Thymus (tissue), 11 donors: ENCODE measurements around the gene SLC22A31. TPM values are rescaled to one million over a fixed set of nuclear protein-coding genes. Genes with fewer than 3 reads are reported as not detected.

Experiments used
- DNase-seq, 9 donors: peaks; one replicate each; pipeline ENCODE4 v3.0.0-alpha.2; 2013; ENCODE audit warnings: low spot score in 9 of 9, low read depth in 6 of 9, missing footprints in 1 of 9
- H3K27ac ChIP-seq, 2 donors: one replicate each; pipeline ENCODE4 v1.5.1; 2013; ENCODE audit warnings: control low read depth in 1 of 2, low read depth in 1 of 2, low read length in 1 of 2, mild to moderate bottlenecking in 1 of 2, moderate library complexity in 1 of 2
- H3K27me3 ChIP-seq, 2 donors: one replicate each; pipeline ENCODE4 v1.5.1; 2013; ENCODE audit warnings: low read length in 1 of 2; ENCODE audit not compliant: control insufficient read depth in 2 of 2, insufficient read depth in 1 of 2
- H3K36me3 ChIP-seq, 2 donors: one replicate each; pipeline ENCODE4 v1.5.1; 2013; ENCODE audit warnings: low read length in 1 of 2, mild to moderate bottlenecking in 1 of 2, moderate library complexity in 1 of 2; ENCODE audit not compliant: control insufficient read depth in 2 of 2, insufficient read depth in 2 of 2
- H3K4me1 ChIP-seq, 2 donors: one replicate each; pipeline ENCODE4 v1.5.1; 2013; ENCODE audit warnings: low read length in 2 of 2; ENCODE audit not compliant: control insufficient read depth in 2 of 2, insufficient read depth in 2 of 2
- H3K4me3 ChIP-seq, 2 donors: one replicate each; pipeline ENCODE4 v1.5.1; 2013; ENCODE audit warnings: low read length in 2 of 2, control low read depth in 1 of 2, mild to moderate bottlenecking in 1 of 2
- H3K9me3 ChIP-seq, 2 donors: one replicate each; pipeline ENCODE4 v1.5.1; 2013; ENCODE audit warnings: low read length in 1 of 2, mild to moderate bottlenecking in 1 of 2; ENCODE audit not compliant: control insufficient read depth in 2 of 2, insufficient read depth in 1 of 2
- WGBS: extraction: QIAGEN DNeasy Blood & Tissue Kit; methylation state at CpG from one replicate; pipeline ENCODE4 v1.1.7; 2013; 5-methylcytosine and 5-hydroxymethylcytosine counted together
- polyA plus RNA-seq: library from polyadenylated mRNA; stranded (reverse); fragments of 200-250 nt; gene quantifications from one replicate; pipeline ENCODE4 v1.2.3, GENCODE V29; 2013
- total RNA-seq: library from RNA; stranded (reverse); fragments of 120-200 nt; gene quantifications from one replicate; pipeline ENCODE4 v1.2.4, GENCODE V29; 2013
- donor health status: healthy.

Gene SLC22A31
- total and polyA plus RNA-seq, 2 donors: 0.33 to 0.94 TPM

DNA sequence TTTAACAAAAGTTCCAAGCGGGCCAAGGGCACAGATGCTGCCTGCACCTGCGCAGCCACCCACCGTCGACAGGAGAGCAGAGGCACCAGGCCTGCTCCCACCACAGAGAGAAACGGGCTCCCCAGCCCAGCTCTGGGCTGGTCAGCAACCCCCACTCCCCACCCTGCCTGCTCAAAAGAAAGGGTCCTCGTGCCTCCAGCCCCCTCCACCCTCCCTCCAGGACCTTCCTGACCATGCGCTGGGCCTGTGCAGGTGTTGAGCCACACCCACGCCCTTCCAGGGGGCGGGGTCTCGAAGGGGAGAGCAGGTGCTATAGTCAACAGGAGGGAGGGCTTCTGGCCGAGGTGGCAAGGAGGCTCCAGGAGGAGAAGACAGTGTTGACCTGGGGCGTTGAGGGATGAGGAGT, 42.5 kb upstream of the SLC22A31 start:
- 64% methylated on average over 12 of the region's 12 CpGs for WGBS
- peaks cover 12 to 26% of the 10 kb centered on the region in 2 donors for H3K27me3 ChIP-seq
- H3K4me3 ChIP-seq: no peak overlapping the region
- peaks cover 4 to 17% of the 10 kb centered on the region in 2 donors for H3K4me1 ChIP-seq
- no peak overlapping the region for H3K27ac ChIP-seq
- H3K9me3 ChIP-seq: peaks cover 2 to 8% of the 10 kb centered on the region in 2 donors
- no peak for DNase-seq
- no peaks in the 10 kb centered on the region for H3K36me3 ChIP-seq

DNA sequence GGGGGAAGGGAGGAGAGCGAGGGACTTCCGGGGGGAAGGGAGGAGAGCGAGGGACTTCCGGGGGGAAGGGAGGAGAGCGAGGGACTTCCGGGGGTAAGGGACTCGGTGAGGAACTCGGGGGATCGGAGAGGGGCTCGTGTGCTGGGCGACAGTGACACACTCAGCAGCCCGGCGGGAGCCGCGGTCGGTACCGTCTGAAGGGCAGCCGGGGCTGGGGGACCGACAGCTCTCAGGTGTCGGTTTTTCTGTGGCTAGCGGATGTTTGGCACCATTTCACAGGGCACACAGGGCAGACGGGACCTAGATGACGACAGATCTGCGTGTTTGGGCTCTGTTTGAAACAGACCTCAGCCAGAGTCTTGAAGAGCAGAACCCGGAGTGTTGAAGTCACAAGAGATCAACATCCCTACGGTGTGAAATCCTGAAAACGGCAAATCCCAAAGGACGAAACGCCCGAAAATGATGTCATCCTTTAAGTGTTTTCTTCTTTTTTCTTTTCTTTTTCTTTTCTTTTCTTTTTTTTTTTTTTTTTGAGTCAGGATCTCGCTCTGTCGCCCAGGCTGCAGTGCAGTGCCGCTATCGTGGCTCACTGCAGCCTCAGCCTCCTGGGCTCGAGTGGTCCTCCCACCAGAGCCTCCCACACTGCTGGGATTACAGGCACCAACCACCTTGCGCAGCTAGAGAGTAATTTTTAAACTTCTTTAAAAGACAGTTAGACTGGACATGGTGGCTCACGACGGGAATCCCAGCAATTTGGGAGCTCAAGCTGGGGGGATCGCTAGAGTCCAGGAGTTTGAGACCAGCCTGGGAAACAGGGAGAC, 41.1 kb upstream of the SLC22A31 start:
- H3K4me1 ChIP-seq: peaks cover 4 to 12% of the 10 kb centered on the region in 2 donors
- H3K4me3 ChIP-seq: peak overlapping the region; percentile 83 to 85
- H3K36me3 ChIP-seq: no peaks in the 10 kb centered on the region
- peaks cover 0 to 14% of the 10 kb centered on the region in 2 donors for H3K27me3 ChIP-seq
- H3K27ac ChIP-seq: peak overlapping the region; percentile 99
- 14% methylated on average over 38 of the region's 39 CpGs for WGBS
- DNase-seq: peak; percentile 58 to 90 (median 77)
- H3K9me3 ChIP-seq: peaks cover 0 to 1% of the 10 kb centered on the region in 2 donors

- Histone ChIP-seq H3K4me3 (no peak overlapping the region), H3K27me3 (no peaks in the 10 kb centered on the region)
- 99% methylated on average over 3 of the region's 3 CpGs for WGBS
These were observed 37.4 kb upstream of the SLC22A31 start for GRCh38 chr16:89237733-89238132.

GRCh38 chr16:89233678-89234490, 33.5 kb upstream of the SLC22A31 start:
- H3K4me1 ChIP-seq: no peaks in the 10 kb centered on the region
- H3K4me3 ChIP-seq: no peak overlapping the region
- no peak overlapping the region for H3K27ac ChIP-seq
- H3K9me3 ChIP-seq: peaks cover 2 to 5% of the 10 kb centered on the region in 2 donors
- WGBS: 99% methylated on average over 16 of the region's 16 CpGs
- H3K27me3 ChIP-seq: no peaks in the 10 kb centered on the region
- no peak for DNase-seq
- H3K36me3 ChIP-seq: peaks cover 26 to 31% of the 10 kb centered on the region in 2 donors

More at GRCh38 chr16:89237733-89238132, 37.4 kb upstream of the SLC22A31 start:
- Histone ChIP-seq H3K36me3 (peaks cover 7 to 9% of the 10 kb centered on the region in 2 donors), H3K27ac (no peak overlapping the region), H3K9me3 (peaks cover 0 to 2% of the 10 kb centered on the region in 2 donors), H3K4me1 (peaks cover 4 to 12% of the 10 kb centered on the region in 2 donors)
- no peak for DNase-seq

DNA sequence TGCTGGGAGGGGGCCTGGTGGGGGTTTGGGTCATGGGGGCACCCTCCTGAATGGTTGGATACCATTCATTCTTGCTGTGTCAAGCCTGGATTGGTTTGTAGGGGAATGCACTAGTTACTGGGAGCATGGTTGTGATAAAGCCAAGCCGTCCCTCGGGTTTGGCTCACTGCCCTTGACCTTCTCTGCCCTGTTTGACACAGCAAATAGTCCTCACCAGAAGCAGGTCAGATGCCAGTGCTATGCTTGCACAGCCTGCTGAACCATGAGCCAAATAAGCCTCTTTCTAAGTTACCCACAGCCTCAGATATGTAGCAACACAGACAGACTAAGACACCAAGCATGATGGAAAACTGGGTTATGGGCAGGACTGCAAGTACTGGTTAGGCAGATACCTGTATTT, 31.8 kb upstream of the SLC22A31 start:
- Histone ChIP-seq H3K36me3 (peaks cover 43 to 49% of the 10 kb centered on the region in 2 donors), H3K9me3 (peaks cover 2 to 11% of the 10 kb centered on the region in 2 donors), H3K27me3 (no peaks in the 10 kb centered on the region), H3K4me1 (no peaks in the 10 kb centered on the region), H3K4me3 (no peak overlapping the region), H3K27ac (no peak overlapping the region)
- no peak for DNase-seq
- WGBS: 97% methylated on average over 2 of the region's 2 CpGs

DNA sequence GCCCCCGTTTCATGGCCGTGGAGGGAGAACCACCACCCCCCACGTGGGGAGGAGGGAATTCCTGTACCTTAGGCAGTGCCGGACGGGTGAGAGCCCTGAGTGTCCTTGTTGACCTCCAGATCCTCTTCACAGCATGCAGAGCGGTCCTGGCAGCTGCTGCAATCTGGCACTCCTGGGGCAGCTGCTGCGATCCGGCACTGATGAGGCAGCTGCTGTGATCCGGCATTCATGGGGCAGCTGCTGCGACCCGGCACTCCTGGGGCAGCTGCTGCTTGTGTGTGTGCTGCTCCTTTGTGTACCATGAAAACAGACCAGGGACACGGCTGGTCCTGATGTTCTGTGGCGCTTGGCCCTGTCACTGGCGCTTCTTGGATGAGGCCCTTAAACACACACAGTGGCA, 29.9 kb upstream of the SLC22A31 start:
- no peak overlapping the region for H3K4me3 ChIP-seq
- H3K9me3 ChIP-seq: peaks cover 4 to 17% of the 10 kb centered on the region in 2 donors
- DNase-seq: no peak
- no peak overlapping the region for H3K27ac ChIP-seq
- H3K4me1 ChIP-seq: no peaks in the 10 kb centered on the region
- H3K27me3 ChIP-seq: no peaks in the 10 kb centered on the region
- WGBS: 97% methylated on average over 14 of the region's 14 CpGs
- H3K36me3 ChIP-seq: peaks cover 54 to 62% of the 10 kb centered on the region in 2 donors

- no peak for DNase-seq
- peaks cover 59% of the 10 kb centered on the region in 2 donors for H3K36me3 ChIP-seq
- over 99% methylated on average over 10 of the region's 10 CpGs for WGBS
- H3K9me3 ChIP-seq: peaks cover 1 to 15% of the 10 kb centered on the region in 2 donors
- H3K27ac ChIP-seq: no peak overlapping the region
- H3K4me1 ChIP-seq: no peaks in the 10 kb centered on the region
- H3K27me3 ChIP-seq: no peaks in the 10 kb centered on the region
- H3K4me3 ChIP-seq: no peak overlapping the region
These were observed 24.3 kb upstream of the SLC22A31 start for GRCh38 chr16:89224665-89225064.

- Histone ChIP-seq H3K27ac (no peak overlapping the region), H3K4me3 (no peak overlapping the region), H3K27me3 (no peaks in the 10 kb centered on the region), H3K36me3 (peaks cover 48 to 51% of the 10 kb centered on the region in 2 donors), H3K9me3 (peaks cover 1 to 15% of the 10 kb centered on the region in 2 donors), H3K4me1 (peaks cover 2% of the 10 kb centered on the region in 2 donors)
- DNase-seq: no peak
- WGBS: 98% methylated on average over 21 of the region's 21 CpGs
These were observed 22.6 kb upstream of the SLC22A31 start for GRCh38 chr16:89222931-89223330.

GRCh38 chr16:89221604-89222003, 21.3 kb upstream of the SLC22A31 start:
- Histone ChIP-seq H3K4me3 (no peak overlapping the region), H3K27me3 (no peaks in the 10 kb centered on the region), H3K9me3 (peaks cover 0 to 4% of the 10 kb centered on the region in 2 donors), H3K4me1 (peaks cover 2 to 7% of the 10 kb centered on the region in 2 donors), H3K36me3 (peaks cover 35 to 37% of the 10 kb centered on the region in 2 donors), H3K27ac (no peak overlapping the region)
- no peak for DNase-seq
- WGBS: 95% methylated on average over 3 of the region's 3 CpGs
